HCT116 (cell line): ENCODE results near the gene LHX3. TPM values are rescaled to one million over a fixed set of nuclear protein-coding genes. Genes with fewer than 3 reads are reported as not detected.

Experiments
- ATAC-seq: fragments of 200-7000 bp; cut with Tn5 transposase; 2 replicates; pipeline ENCODE4 v1.9.1; 2020; ENCODE audit warnings: mild to moderate bottlenecking, moderate library complexity
- BruUV-seq: library from RNA; stranded (reverse); fragments of 400-500 nt; replicated peaks from 2 replicates; lab custom pipeline; 2021; lab: Mats Ljungman, UMichigan
- CTCF ChIA-PET: fragments of 300-600 bp; sonication (Branson Sonifier 250); formaldehyde crosslinking; loops from one replicate; lab custom pipeline; 2021; ENCODE audit warnings: antibody characterized with exemption; lab: Charles Lee
- POLR2A ChIA-PET: fragments of 300-600, 350-600 bp; sonication (Branson Sonifier 250); formaldehyde crosslinking; loops from one replicate; lab custom pipeline; 2021; ENCODE audit warnings: antibody characterized with exemption; lab: Charles Lee
- RAD21 ChIA-PET, 2 experiments: fragments of 300-600 bp; sonication (Branson Sonifier 250); formaldehyde crosslinking; loops; one replicate each; lab custom pipeline; 2023; ENCODE audit warnings: low total read pairs in 2 of 2; ENCODE audit not compliant: uncharacterized antibody in 2 of 2, unreplicated experiment in 2 of 2, low non-redundant PET in 1 of 2; lab: Charles Lee
- DNase-seq: peaks from one replicate; pipeline ENCODE4 v3.0.0-alpha.2; 2010; ENCODE audit warnings: low read depth, low spot score
- H2AFZ ChIP-seq: fragments of 200-600 bp; shearing (Covaris generic), sonication (generic); 2 replicates; pipeline ENCODE4 v1.6.1; 2017; ENCODE audit warnings: low read depth, mixed run types, mixed read lengths, antibody characterized with exemption, low read length; ENCODE audit not compliant: poor library complexity, severe bottlenecking
- H3K27ac ChIP-seq: 2 replicates; pipeline ENCODE4 v1.5.1; 2012; ENCODE audit warnings: low read depth, low read length
- H3K27me3 ChIP-seq: fragments of 200-600 bp; sonication (generic); 2 replicates; pipeline ENCODE4 v1.6.1; 2016; ENCODE audit warnings: mixed run types, low read length, mixed read lengths; ENCODE audit not compliant: insufficient read depth
- H3K36me3 ChIP-seq, 2 experiments: fragments of 200-500 bp in 1 of 2; fragments of 200-600 bp in 1 of 2; sonication (Bioruptor generic) in 1 of 2; sonication (generic) in 1 of 2; 2 replicates each; pipeline versions ENCODE4 v1.5.1 to v1.6.1; 2014 to 2016; ENCODE audit warnings: low read length in 2 of 2, inconsistent platforms in 1 of 2, mixed read lengths in 1 of 2, mixed run types in 1 of 2; ENCODE audit not compliant: insufficient read depth in 2 of 2, control insufficient read depth in 1 of 2
- H3K4me1 ChIP-seq, 2 experiments: fragments of 200-600 bp in 1 of 2; sonication (generic) in 1 of 2; 2 replicates each; pipeline versions ENCODE4 v1.5.1 to v1.6.1; 2012 to 2017; ENCODE audit warnings: low read length in 2 of 2, inconsistent platforms in 1 of 2, mild to moderate bottlenecking in 1 of 2, mixed read lengths in 1 of 2, mixed run types in 1 of 2, moderate library complexity in 1 of 2; ENCODE audit not compliant: insufficient read depth in 2 of 2, control insufficient read depth in 1 of 2
- H3K4me2 ChIP-seq: fragments of 200-600 bp; sonication (generic); 2 replicates; pipeline ENCODE4 v1.6.1; 2017; ENCODE audit warnings: mixed run types, low read length, mixed read lengths
- H3K4me3 ChIP-seq, 2 experiments: fragments of 200-600 bp in 1 of 2; sonication (generic) in 1 of 2; replicated peaks in 1 of 2; 2 replicates each; pipeline ENCODE4 v1.5.1; 2011 to 2016; ENCODE audit warnings: low read length in 2 of 2, control low read depth in 1 of 2, low read depth in 1 of 2, mild to moderate bottlenecking in 1 of 2, mixed read lengths in 1 of 2, mixed run types in 1 of 2
- H3K79me2 ChIP-seq: fragments of 200-600 bp; sonication (generic); 2 replicates; pipeline ENCODE4 v1.6.1; 2017; ENCODE audit warnings: mild to moderate bottlenecking, mixed run types, low read length, moderate library complexity, mixed read lengths; ENCODE audit not compliant: insufficient read depth
- H3K9ac ChIP-seq: fragments of 200-600 bp; sonication (generic); 2 replicates; pipeline ENCODE4 v1.6.1; 2016; ENCODE audit warnings: low read length, mixed read lengths
- H3K9me2 ChIP-seq: fragments of 200-600 bp; sonication (generic), shearing (Covaris generic); 2 replicates; pipeline ENCODE4 v1.6.1; 2017; ENCODE audit warnings: mixed run types, mild to moderate bottlenecking, moderate library complexity; ENCODE audit not compliant: insufficient read depth
- H3K9me3 ChIP-seq, 2 experiments: fragments of 200-500 bp in 1 of 2; fragments of 200-600 bp in 1 of 2; sonication (Bioruptor generic) in 1 of 2; sonication (generic) in 1 of 2; 2 replicates each; pipeline ENCODE4 v1.6.1; 2014 to 2017; ENCODE audit warnings: low read length in 2 of 2, mixed read lengths in 2 of 2, inconsistent platforms in 1 of 2, low read depth in 1 of 2, mild to moderate bottlenecking in 1 of 2, mixed run types in 1 of 2, moderate library complexity in 1 of 2; ENCODE audit not compliant: control insufficient read depth in 1 of 2, insufficient read depth in 1 of 2
- H4K20me1 ChIP-seq: fragments of 200-600 bp; sonication (generic), shearing (Covaris generic); 2 replicates; pipeline ENCODE4 v1.6.1; 2017; ENCODE audit warnings: mixed run types, mild to moderate bottlenecking, moderate library complexity; ENCODE audit not compliant: insufficient read depth
- CBX3 ChIP-seq: IDR thresholded peaks from 2 replicates; pipeline ENCODE4 v1.6.1; 2012; ENCODE audit warnings: low read depth
- CEBPB ChIP-seq: IDR thresholded peaks from 2 replicates; pipeline ENCODE4 v1.6.1; 2012; ENCODE audit warnings: low read depth
- EZH2 ChIP-seq: fragments of 200-600 bp; sonication (generic); IDR thresholded peaks from 2 replicates; pipeline ENCODE4 v1.6.1; 2017; ENCODE audit warnings: antibody characterized with exemption, mixed run types
- EZH2phosphoT487 ChIP-seq: fragments of 200-600 bp; IDR thresholded peaks from 2 replicates; pipeline ENCODE4 v1.6.1; 2018; ENCODE audit warnings: antibody characterized with exemption, borderline replicate concordance
- FOSL1 ChIP-seq: IDR thresholded peaks from 2 replicates; pipeline ENCODE4 v1.6.1; 2012; ENCODE audit warnings: low read depth
- POLR2AphosphoS5 ChIP-seq: IDR thresholded peaks from 2 replicates; pipeline ENCODE4 v1.6.1; 2011; ENCODE audit warnings: mild to moderate bottlenecking, low read depth, low read length, moderate library complexity
- SIN3A ChIP-seq: IDR thresholded peaks from 2 replicates; pipeline ENCODE4 v1.6.1; 2012; ENCODE audit warnings: low read depth
- SP1 ChIP-seq: IDR thresholded peaks from 2 replicates; pipeline ENCODE4 v1.6.1; 2012; ENCODE audit warnings: low read depth
- ZNF274 ChIP-seq: fragments of 200-500 bp; sonication (Bioruptor generic); IDR thresholded peaks from 2 replicates; pipeline ENCODE4 v1.6.1; 2014; ENCODE audit warnings: mild to moderate bottlenecking, low read depth, low read length, inconsistent platforms
- intact Hi-C: fragments of 100-400 bp; cut with micrococcal nuclease; formaldehyde crosslinking; loops from 2 replicates; pipeline ENCODE4 v1.10.0; 2022
- total RNA-seq: library from RNA; stranded (reverse); gene quantifications from one replicate; pipeline ENCODE4 v1.2.1, GENCODE V29; 2021; ENCODE audit not compliant: unreplicated experiment
- TF ChIP-seq, protein P1 (sequence below): IDR thresholded peaks from 2 replicates; pipeline ENCODE4 v1.6.1; 2012
- TF ChIP-seq, protein P2 (sequence below), 3 experiments: fragments of 200-600 bp in 1 of 3; sonication (generic) in 1 of 3; IDR thresholded peaks in 2 of 3; conservative IDR thresholded peaks in 1 of 3; 2 replicates each; pipeline ENCODE4 v1.5.1; 2012 to 2017; ENCODE audit warnings: low read depth in 2 of 3, low read length in 2 of 3, antibody characterized with exemption in 1 of 3, borderline replicate concordance in 1 of 3, control low read depth in 1 of 3, mild to moderate bottlenecking in 1 of 3, mixed read lengths in 1 of 3, mixed run types in 1 of 3, moderate library complexity in 1 of 3; ENCODE audit not compliant: insufficient read depth in 1 of 3
- TF ChIP-seq, protein P3 (sequence below): IDR thresholded peaks from 2 replicates; pipeline ENCODE4 v1.6.1; 2012; ENCODE audit warnings: low read depth
- TF ChIP-seq, protein P4 (sequence below): IDR thresholded peaks from 2 replicates; pipeline ENCODE4 v1.6.1; 2012

The LHX3 gene
- total RNA-seq, 1 experiment from 2014 or later: not detected

DNA sequence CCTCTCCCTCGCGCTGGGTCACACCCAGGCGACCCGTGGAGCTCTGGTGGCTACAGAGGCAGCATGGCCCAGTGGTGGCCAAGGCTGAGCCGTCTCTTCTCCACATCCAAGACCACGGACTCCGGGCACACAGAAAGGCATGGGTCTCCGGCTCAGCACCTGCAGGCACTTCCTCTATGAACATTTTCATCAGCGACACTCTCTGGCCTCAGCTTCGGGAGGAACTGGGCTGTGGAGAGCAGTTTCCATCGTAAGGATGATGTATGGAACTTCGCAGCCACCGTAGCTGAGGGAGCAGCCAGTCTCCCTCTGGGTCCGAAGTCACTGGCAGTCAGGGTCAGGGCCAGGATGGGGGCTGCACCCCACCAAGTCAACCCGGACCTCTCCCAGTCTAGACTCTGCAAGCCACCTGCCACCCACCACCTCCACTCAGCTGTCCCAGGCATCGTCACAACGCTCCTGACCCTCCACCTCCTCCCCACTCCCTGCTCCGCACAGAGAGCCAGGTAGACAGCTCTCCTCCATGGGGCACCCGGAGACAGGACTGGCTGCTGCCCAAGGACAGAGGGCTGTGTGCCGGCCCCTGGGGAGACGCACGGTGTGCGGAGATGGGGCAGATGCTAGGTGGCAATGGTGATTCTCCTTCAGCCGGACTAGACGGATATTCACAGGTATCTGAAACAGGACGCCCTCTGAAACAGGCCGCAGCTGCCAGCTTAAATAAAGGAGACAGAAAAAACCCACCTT lies 31.0 kb upstream of the LHX3 start:
- H3K9me2 ChIP-seq: no peaks in the 10 kb centered on the region
- RAD21 ChIA-PET: no interaction called here

More for the DNA sequence above, 31.0 kb upstream of the LHX3 start:
- no TSS peak for BruUV-seq
- CTCF ChIA-PET: no interaction called here
- peaks cover 88% of the 10 kb centered on the region for H3K79me2 ChIP-seq
- ATAC-seq: no peak; the same call in 1 of the 2 replicates
- H3K4me2 ChIP-seq: no peak overlapping the region
- peaks cover 2 to 26% of the 10 kb centered on the region in 2 experiments; a peak in 3 of 4 replicates for H3K36me3 ChIP-seq
- H3K9ac ChIP-seq: no peak overlapping the region
- H3K27me3 ChIP-seq: no peaks in the 10 kb centered on the region
- H3K4me3 ChIP-seq: no peak overlapping the region
- TF ChIP-seq, protein P1, sequence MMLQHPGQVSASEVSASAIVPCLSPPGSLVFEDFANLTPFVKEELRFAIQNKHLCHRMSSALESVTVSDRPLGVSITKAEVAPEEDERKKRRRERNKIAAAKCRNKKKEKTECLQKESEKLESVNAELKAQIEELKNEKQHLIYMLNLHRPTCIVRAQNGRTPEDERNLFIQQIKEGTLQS: no peak
- TF ChIP-seq, protein P2, sequence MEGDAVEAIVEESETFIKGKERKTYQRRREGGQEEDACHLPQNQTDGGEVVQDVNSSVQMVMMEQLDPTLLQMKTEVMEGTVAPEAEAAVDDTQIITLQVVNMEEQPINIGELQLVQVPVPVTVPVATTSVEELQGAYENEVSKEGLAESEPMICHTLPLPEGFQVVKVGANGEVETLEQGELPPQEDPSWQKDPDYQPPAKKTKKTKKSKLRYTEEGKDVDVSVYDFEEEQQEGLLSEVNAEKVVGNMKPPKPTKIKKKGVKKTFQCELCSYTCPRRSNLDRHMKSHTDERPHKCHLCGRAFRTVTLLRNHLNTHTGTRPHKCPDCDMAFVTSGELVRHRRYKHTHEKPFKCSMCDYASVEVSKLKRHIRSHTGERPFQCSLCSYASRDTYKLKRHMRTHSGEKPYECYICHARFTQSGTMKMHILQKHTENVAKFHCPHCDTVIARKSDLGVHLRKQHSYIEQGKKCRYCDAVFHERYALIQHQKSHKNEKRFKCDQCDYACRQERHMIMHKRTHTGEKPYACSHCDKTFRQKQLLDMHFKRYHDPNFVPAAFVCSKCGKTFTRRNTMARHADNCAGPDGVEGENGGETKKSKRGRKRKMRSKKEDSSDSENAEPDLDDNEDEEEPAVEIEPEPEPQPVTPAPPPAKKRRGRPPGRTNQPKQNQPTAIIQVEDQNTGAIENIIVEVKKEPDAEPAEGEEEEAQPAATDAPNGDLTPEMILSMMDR (IDR thresholded peaks at IDR 0.05 in 2 of 3, conservative IDR thresholded peaks at IDR 0.05 in 1 of 3; ENCODE audit: borderline replicate concordance in 1 of 3, insufficient read depth in 1 of 3, low read depth in 2 of 3, low read length in 2 of 3): no peak
- TF ChIP-seq, protein P3, sequence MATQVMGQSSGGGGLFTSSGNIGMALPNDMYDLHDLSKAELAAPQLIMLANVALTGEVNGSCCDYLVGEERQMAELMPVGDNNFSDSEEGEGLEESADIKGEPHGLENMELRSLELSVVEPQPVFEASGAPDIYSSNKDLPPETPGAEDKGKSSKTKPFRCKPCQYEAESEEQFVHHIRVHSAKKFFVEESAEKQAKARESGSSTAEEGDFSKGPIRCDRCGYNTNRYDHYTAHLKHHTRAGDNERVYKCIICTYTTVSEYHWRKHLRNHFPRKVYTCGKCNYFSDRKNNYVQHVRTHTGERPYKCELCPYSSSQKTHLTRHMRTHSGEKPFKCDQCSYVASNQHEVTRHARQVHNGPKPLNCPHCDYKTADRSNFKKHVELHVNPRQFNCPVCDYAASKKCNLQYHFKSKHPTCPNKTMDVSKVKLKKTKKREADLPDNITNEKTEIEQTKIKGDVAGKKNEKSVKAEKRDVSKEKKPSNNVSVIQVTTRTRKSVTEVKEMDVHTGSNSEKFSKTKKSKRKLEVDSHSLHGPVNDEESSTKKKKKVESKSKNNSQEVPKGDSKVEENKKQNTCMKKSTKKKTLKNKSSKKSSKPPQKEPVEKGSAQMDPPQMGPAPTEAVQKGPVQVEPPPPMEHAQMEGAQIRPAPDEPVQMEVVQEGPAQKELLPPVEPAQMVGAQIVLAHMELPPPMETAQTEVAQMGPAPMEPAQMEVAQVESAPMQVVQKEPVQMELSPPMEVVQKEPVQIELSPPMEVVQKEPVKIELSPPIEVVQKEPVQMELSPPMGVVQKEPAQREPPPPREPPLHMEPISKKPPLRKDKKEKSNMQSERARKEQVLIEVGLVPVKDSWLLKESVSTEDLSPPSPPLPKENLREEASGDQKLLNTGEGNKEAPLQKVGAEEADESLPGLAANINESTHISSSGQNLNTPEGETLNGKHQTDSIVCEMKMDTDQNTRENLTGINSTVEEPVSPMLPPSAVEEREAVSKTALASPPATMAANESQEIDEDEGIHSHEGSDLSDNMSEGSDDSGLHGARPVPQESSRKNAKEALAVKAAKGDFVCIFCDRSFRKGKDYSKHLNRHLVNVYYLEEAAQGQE: no peak
- no peak for TF ChIP-seq FOSL1
- TF ChIP-seq SP1: no peak
- TF ChIP-seq CEBPB: no peak
- TF ChIP-seq POLR2AphosphoS5: no peak
- TF ChIP-seq SIN3A: no peak
- TF ChIP-seq ZNF274: no peak
- TF ChIP-seq, protein P4, sequence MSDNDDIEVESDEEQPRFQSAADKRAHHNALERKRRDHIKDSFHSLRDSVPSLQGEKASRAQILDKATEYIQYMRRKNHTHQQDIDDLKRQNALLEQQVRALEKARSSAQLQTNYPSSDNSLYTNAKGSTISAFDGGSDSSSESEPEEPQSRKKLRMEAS: no peak
- TF ChIP-seq CBX3: no peak
- no peak for TF ChIP-seq EZH2phosphoT487
- TF ChIP-seq EZH2: no peak
- intact Hi-C loops: no loop called here
- no peak overlapping the region for H2AFZ ChIP-seq
- H3K4me1 ChIP-seq: no peaks in the 10 kb centered on the region
- no peaks in the 10 kb centered on the region for H4K20me1 ChIP-seq
- DNase-seq: no peak
- no peaks in the 10 kb centered on the region for H3K9me3 ChIP-seq
- POLR2A ChIA-PET: no interaction called here
- no peak overlapping the region for H3K27ac ChIP-seq
